Measurements from ENCODE around the gene AATF. TPM values are rescaled to one million over a fixed set of nuclear protein-coding genes. Genes with fewer than 3 reads are reported as not detected.

The AATF gene
- total RNA-seq, 1 donor from 2014 or later: 32.5 TPM

- DNase-seq (ENCODE audit: low read depth, low spot score): no peak
Observed at GRCh38 chr17:36977568-36977967, 28.8 kb downstream of the AATF start.

GRCh38 chr17:36978810-36979564 is 30.2 kb downstream of the AATF start:
- no peak for DNase-seq (ENCODE audit: low read depth, low spot score)

- no peak for DNase-seq (ENCODE audit: low read depth, low spot score)
Observed at GRCh38 chr17:36979565-36979941, 30.8 kb downstream of the AATF start.

GRCh38 chr17:36980280-36980761 is 31.6 kb downstream of the AATF start:
- DNase-seq (ENCODE audit: low read depth, low spot score): peak; percentile 32

GRCh38 chr17:36983618-36984017 is 34.9 kb downstream of the AATF start:
- DNase-seq (ENCODE audit: low read depth, low spot score): no peak

- DNase-seq (ENCODE audit: low read depth, low spot score): no peak
Observed at GRCh38 chr17:36989173-36989572, 40.4 kb downstream of the AATF start.

- DNase-seq (ENCODE audit: low read depth, low spot score): no peak
Observed at GRCh38 chr17:36992701-36993100, 43.9 kb downstream of the AATF start.

- no peak for DNase-seq (ENCODE audit: low read depth, low spot score)
Observed at GRCh38 chr17:36993227-36993626, 44.5 kb downstream of the AATF start.

GRCh38 chr17:36994438-36994837 is 45.7 kb downstream of the AATF start:
- DNase-seq (ENCODE audit: low read depth, low spot score): no peak

GRCh38 chr17:36999471-36999870 is 50.7 kb downstream of the AATF start:
- DNase-seq (ENCODE audit: low read depth, low spot score): no peak

- DNase-seq (ENCODE audit: low read depth, low spot score): no peak
Observed at GRCh38 chr17:37016780-37017179, 68.0 kb downstream of the AATF start.

GRCh38 chr17:37017404-37017803 is 68.7 kb downstream of the AATF start:
- no peak for DNase-seq (ENCODE audit: low read depth, low spot score)

- no peak for DNase-seq (ENCODE audit: low read depth, low spot score)
Observed at GRCh38 chr17:37019117-37019740, 70.5 kb downstream of the AATF start.

- no peak for DNase-seq (ENCODE audit: low read depth, low spot score)
Observed at GRCh38 chr17:37019741-37020129, 71.0 kb downstream of the AATF start.

GRCh38 chr17:37024181-37024637 is 75.5 kb downstream of the AATF start:
- no peak for DNase-seq (ENCODE audit: low read depth, low spot score)

GRCh38 chr17:37025238-37025637 is 76.5 kb downstream of the AATF start:
- no peak for DNase-seq (ENCODE audit: low read depth, low spot score)

GRCh38 chr17:37025847-37026530 is 77.2 kb downstream of the AATF start:
- no peak for DNase-seq (ENCODE audit: low read depth, low spot score)

- no peak for DNase-seq (ENCODE audit: low read depth, low spot score)
Observed at GRCh38 chr17:37026531-37026869, 77.7 kb downstream of the AATF start.

GRCh38 chr17:37028040-37028439 is 79.3 kb downstream of the AATF start:
- no peak for DNase-seq (ENCODE audit: low read depth, low spot score)

GRCh38 chr17:37031493-37032083 is 82.8 kb downstream of the AATF start:
- no peak for DNase-seq (ENCODE audit: low read depth, low spot score)

GRCh38 chr17:37037590-37038155 is 88.9 kb downstream of the AATF start:
- DNase-seq (ENCODE audit: low read depth, low spot score): no peak

- DNase-seq (ENCODE audit: low read depth, low spot score): no peak
Observed at GRCh38 chr17:37039269-37039668, 90.5 kb downstream of the AATF start.
